GM12891 (cell line): Measurements from ENCODE around the gene GOLGA2.

Experiments used
- PAX5 ChIP-seq: IDR thresholded peaks from 2 replicates; pipeline ENCODE4 v1.6.1; 2011; ENCODE audit warnings: low read length, moderate library complexity, mild to moderate bottlenecking; ENCODE audit not compliant: insufficient read depth, severe bottlenecking
- POLR2A ChIP-seq: IDR thresholded peaks from 2 replicates; pipeline ENCODE4 v1.6.1; 2011; ENCODE audit warnings: low read depth, low read length, control low read depth
- POLR2AphosphoS5 ChIP-seq: IDR thresholded peaks from 2 replicates; pipeline ENCODE4 v1.6.1; 2011; ENCODE audit warnings: low read depth, low read length, control low read depth
- POU2F2 ChIP-seq: IDR thresholded peaks from 2 replicates; pipeline ENCODE4 v1.6.1; 2011; ENCODE audit warnings: low read depth, mild to moderate bottlenecking, control low read depth, low read length, moderate library complexity
- SPI1 ChIP-seq: IDR thresholded peaks from 2 replicates; pipeline ENCODE4 v1.6.1; 2011; ENCODE audit warnings: low read depth, low read length, control low read depth
- TAF1 ChIP-seq: IDR thresholded peaks from 2 replicates; pipeline ENCODE4 v1.6.1; 2011; ENCODE audit warnings: low read depth, low read length, control low read depth

DNA sequence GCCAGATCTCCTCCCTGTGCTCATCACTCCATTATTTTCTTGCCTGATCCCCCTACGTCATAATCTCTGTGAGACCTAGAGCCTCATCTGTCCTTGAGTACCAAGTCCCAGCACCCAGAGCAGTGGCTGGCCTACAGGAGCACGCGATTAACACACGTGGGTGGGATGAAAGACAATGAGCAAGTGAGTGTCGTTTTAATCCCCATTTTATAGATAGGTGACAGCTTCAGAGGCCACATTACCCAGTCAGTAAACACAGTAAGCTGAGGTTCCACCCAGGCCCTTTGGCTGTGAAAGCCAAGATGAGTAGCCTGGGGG, 29.1 kb upstream of the GOLGA2 start:
- TF ChIP-seq POLR2A (no peak), POLR2AphosphoS5 (no peak), POU2F2 (no peak), TAF1 (no peak), PAX5 (no peak), SPI1 (no peak)
